ENCODE data around the gene TSGA10IP. TPM values are rescaled to one million over a fixed set of nuclear protein-coding genes. Genes with fewer than 3 reads are reported as not detected.

The TSGA10IP gene
- total RNA-seq, 2 experiments from 2014 or later, result not detected

- H3K27ac ChIP-seq (ENCODE audit: low read depth in 1 of 2, low read length in 2 of 2), result no peak overlapping the region
- ChIA-PET CTCF (no interaction called here), POLR2A (no interaction called here)
- peak overlapping the region; percentile 36 for H3K27ac Mint-ChIP-seq
- DNase-seq, result no peak
- H3K4me1 ChIP-seq (ENCODE audit: insufficient read depth, low read length), result peaks cover 39% of the 10 kb centered on the region
- no peaks in the 10 kb centered on the region for H3K9me3 ChIP-seq (ENCODE audit: control insufficient read depth in 1 of 2, insufficient read depth in 1 of 2, low read length in 2 of 2)
- H3K36me3 ChIP-seq (ENCODE audit: insufficient read depth, low read length), result peaks cover 37% of the 10 kb centered on the region
- H3K36me3 Mint-ChIP-seq (ENCODE audit: low read depth), result peaks cover 55% of the 10 kb centered on the region
- no peaks in the 10 kb centered on the region for H3K27me3 Mint-ChIP-seq
- peaks cover 37% of the 10 kb centered on the region for H3K4me1 Mint-ChIP-seq (ENCODE audit: low read depth)
- H3K9me3 Mint-ChIP-seq, result no peaks in the 10 kb centered on the region
- no peak for ATAC-seq (ENCODE audit: poor library complexity)
- H3K4me3 Mint-ChIP-seq, result peak overlapping the region; percentile 56
- no peaks in the 10 kb centered on the region for H3K27me3 ChIP-seq (ENCODE audit: control insufficient read depth in 1 of 2, insufficient read depth in 2 of 2, low read length in 2 of 2)
- TF ChIP-seq CTCF (IDR thresholded peaks at IDR 0.05), result no peak
- H3K4me3 ChIP-seq (ENCODE audit: low read length), result no peak overlapping the region
- intact Hi-C loops (cut with DNase I, micrococcal nuclease), result no loop called here
Observed at GRCh38 chr11:66004186-66004585, 58.9 kb downstream of the TSGA10IP start.

- no peak overlapping the region for H3K27ac ChIP-seq (ENCODE audit: low read depth in 1 of 2, low read length in 2 of 2)
- Mint-ChIP-seq H3K27ac (no peak overlapping the region), H3K4me3 (no peak overlapping the region), H3K4me1 (ENCODE audit: low read depth) (peaks cover 22% of the 10 kb centered on the region), H3K9me3 (no peaks in the 10 kb centered on the region), H3K36me3 (ENCODE audit: low read depth) (peaks cover 36% of the 10 kb centered on the region), H3K27me3 (peaks cover 5% of the 10 kb centered on the region)
- intact Hi-C loops (cut with DNase I, micrococcal nuclease), result no loop called here
- CTCF ChIA-PET, result no interaction called here
- H3K27me3 ChIP-seq (ENCODE audit: control insufficient read depth in 1 of 2, insufficient read depth in 2 of 2, low read length in 2 of 2), result peaks cover 2 to 4% of the 10 kb centered on the region in 2 experiments
- no peaks in the 10 kb centered on the region for H3K9me3 ChIP-seq (ENCODE audit: control insufficient read depth in 1 of 2, insufficient read depth in 1 of 2, low read length in 2 of 2)
- H3K4me1 ChIP-seq (ENCODE audit: insufficient read depth, low read length), result peaks cover 19% of the 10 kb centered on the region
- peaks cover 24% of the 10 kb centered on the region for H3K36me3 ChIP-seq (ENCODE audit: insufficient read depth, low read length)
- no peak for TF ChIP-seq CTCF (IDR thresholded peaks at IDR 0.05)
- no peak for ATAC-seq (ENCODE audit: poor library complexity)
- no peak for DNase-seq
- H3K4me3 ChIP-seq (ENCODE audit: low read length), result no peak overlapping the region
- POLR2A ChIA-PET, result no interaction called here
Observed at GRCh38 chr11:66006134-66006890, 61.0 kb downstream of the TSGA10IP start.

- ATAC-seq (ENCODE audit: poor library complexity) (no peak), DNase-seq (no peak)
- Histone ChIP-seq H3K36me3 (ENCODE audit: insufficient read depth, low read length) (peaks cover 24% of the 10 kb centered on the region), H3K27ac (ENCODE audit: low read depth in 1 of 2, low read length in 2 of 2) (no peak overlapping the region), H3K4me3 (ENCODE audit: low read length) (no peak overlapping the region), H3K27me3 (ENCODE audit: control insufficient read depth in 1 of 2, insufficient read depth in 2 of 2, low read length in 2 of 2) (peaks cover 7% of the 10 kb centered on the region in 2 experiments), H3K9me3 (ENCODE audit: control insufficient read depth in 1 of 2, insufficient read depth in 1 of 2, low read length in 2 of 2) (no peaks in the 10 kb centered on the region), H3K4me1 (ENCODE audit: insufficient read depth, low read length) (peaks cover 22% of the 10 kb centered on the region)
- POLR2A ChIA-PET, result no interaction called here
- CTCF ChIA-PET, result no interaction called here
- no peak for TF ChIP-seq CTCF (IDR thresholded peaks at IDR 0.05)
- H3K4me3 Mint-ChIP-seq, result no peak overlapping the region
- H3K4me1 Mint-ChIP-seq (ENCODE audit: low read depth), result peaks cover 17% of the 10 kb centered on the region
- peaks cover 31% of the 10 kb centered on the region for H3K36me3 Mint-ChIP-seq (ENCODE audit: low read depth)
- H3K9me3 Mint-ChIP-seq, result no peaks in the 10 kb centered on the region
- H3K27me3 Mint-ChIP-seq, result peaks cover 8% of the 10 kb centered on the region
- intact Hi-C loops (cut with DNase I, micrococcal nuclease), result no loop called here
- no peak overlapping the region for H3K27ac Mint-ChIP-seq
Observed at GRCh38 chr11:66006891-66007176, 61.6 kb downstream of the TSGA10IP start.
